ENCODE data around the gene NELL2.

DNA sequence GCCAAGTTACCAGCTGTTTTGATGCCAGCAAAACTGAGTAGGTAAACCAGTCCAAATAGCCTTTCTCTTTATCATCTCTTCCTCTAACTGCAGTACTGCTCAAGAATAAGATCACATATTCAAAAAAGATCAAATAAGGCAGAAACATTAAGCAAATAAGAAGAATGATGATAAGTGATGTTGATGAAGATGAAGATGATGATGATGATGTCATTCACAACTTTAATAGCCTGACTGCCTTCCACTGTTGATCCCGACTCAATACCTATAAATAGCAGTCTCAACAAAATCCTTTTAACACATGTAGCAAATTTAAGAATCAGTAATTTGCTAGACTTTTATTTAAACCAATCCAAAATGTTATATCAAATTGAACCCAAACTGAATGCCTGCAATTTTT lies 47.1 kb downstream of the NELL2 start:
- no peak for TF ChIP-seq EZH2 (IDR thresholded peaks at IDR 0.05; ENCODE audit: insufficient read depth, poor library complexity, severe bottlenecking)
- no peak for TF ChIP-seq EZH2phosphoT487 (IDR thresholded peaks at IDR 0.05; ENCODE audit: insufficient read depth, low read depth)
